ACC112 (cell line): ENCODE results near the gene APOL2.
"Not testable (repeated sequence)": the region's sequence is repeated elsewhere in the genome, so short reads cannot be mapped to it uniquely, and the experiment has no call there.

Experiments
- H2AFZ ChIP-seq: fragments of 200-600 bp; sonication (generic); one replicate; pipeline ENCODE4 v1.6.0; 2017; ENCODE audit warnings: antibody characterized with exemption, low read length; ENCODE audit not compliant: unreplicated experiment
- H3K27ac ChIP-seq: fragments of 200-600 bp; sonication (generic); 2 replicates; pipeline ENCODE4 v1.5.1; 2014; ENCODE audit warnings: low read depth, mild to moderate bottlenecking, antibody characterized with exemption, low read length, moderate library complexity
- H3K27me3 ChIP-seq: fragments of 200-600 bp; sonication (generic); 2 replicates; pipeline ENCODE4 v1.6.1; 2014; ENCODE audit warnings: mild to moderate bottlenecking, antibody characterized with exemption, low read length, moderate library complexity, mixed read lengths; ENCODE audit not compliant: insufficient read depth
- H3K36me3 ChIP-seq: fragments of 200-600 bp; sonication (generic); 2 replicates; pipeline ENCODE4 v1.6.1; 2016; ENCODE audit warnings: mild to moderate bottlenecking, antibody characterized with exemption, low read length, moderate library complexity, mixed read lengths; ENCODE audit not compliant: insufficient read depth
- H3K4me1 ChIP-seq: fragments of 200-600 bp; sonication (generic); one replicate; pipeline ENCODE4 v1.6.1; 2016; ENCODE audit warnings: low read length, mixed read lengths; ENCODE audit not compliant: insufficient read depth, unreplicated experiment, control insufficient read depth
- H3K4me3 ChIP-seq: fragments of 200-600 bp; sonication (generic); 2 replicates; pipeline ENCODE4 v1.5.1; 2014; ENCODE audit warnings: mild to moderate bottlenecking, low read depth, low read length
- H3K79me2 ChIP-seq: fragments of 200-600 bp; sonication (generic); one replicate; pipeline ENCODE4 v1.6.0; 2016; ENCODE audit warnings: low read length; ENCODE audit not compliant: control insufficient read depth, unreplicated experiment, insufficient read depth

Gene APOL2

DNA sequence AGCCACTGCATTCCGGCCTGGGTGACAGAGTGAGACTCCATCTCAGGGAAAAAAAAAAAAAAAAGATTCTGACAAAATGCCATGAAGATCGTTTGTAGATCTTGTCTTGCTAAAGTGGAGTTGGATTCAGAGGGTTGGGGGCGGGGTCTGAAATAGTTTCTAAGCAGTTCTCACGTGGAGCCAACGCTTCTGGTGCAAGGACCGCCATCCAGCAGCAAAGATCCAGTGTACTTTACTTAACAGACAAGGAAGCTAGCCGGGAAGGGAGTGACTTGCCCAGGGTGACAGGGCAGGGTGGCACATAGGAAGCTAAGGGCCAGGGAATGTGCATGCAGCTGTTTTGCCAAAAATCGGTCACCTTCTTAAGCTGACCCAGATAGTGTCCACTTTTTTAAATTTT is 41.1 kb upstream of the APOL2 start:
- Histone ChIP-seq H3K36me3 (no peaks in the 10 kb centered on the region; the same call in 1 of the 2 replicates), H3K27ac (no peak overlapping the region), H3K4me1 (no peaks in the 10 kb centered on the region), H2AFZ (no peak overlapping the region), H3K79me2 (no peaks in the 10 kb centered on the region), H3K4me3 (no peak overlapping the region), H3K27me3 (no peaks in the 10 kb centered on the region)

DNA sequence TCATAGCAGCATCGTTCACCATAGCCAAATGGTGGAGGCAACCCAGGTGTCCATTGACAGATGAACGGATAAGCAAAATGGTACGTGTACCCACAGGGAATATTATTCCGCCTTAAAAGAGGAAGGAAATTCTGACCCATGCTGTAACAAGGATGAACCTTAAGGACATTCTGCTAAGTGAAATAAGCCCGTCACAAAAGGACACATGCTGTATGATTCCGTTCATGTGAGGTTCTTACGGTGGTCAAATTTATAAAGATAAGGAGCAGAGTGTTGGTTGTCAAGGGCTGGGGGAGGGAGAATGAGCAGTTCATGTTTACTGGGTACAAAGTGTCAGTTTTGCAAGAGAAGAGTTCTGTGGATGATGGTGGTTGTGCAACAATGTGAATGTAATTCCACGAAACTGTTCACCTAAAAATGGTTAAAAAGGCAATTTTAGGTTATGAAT is 39.9 kb upstream of the APOL2 start:
- Histone ChIP-seq H3K4me1 (no peaks in the 10 kb centered on the region), H3K36me3 (no peaks in the 10 kb centered on the region), H3K4me3 (no peak overlapping the region), H3K79me2 (no peaks in the 10 kb centered on the region), H3K27ac (no peak overlapping the region), H3K27me3 (no peaks in the 10 kb centered on the region), H2AFZ (no peak overlapping the region)

DNA sequence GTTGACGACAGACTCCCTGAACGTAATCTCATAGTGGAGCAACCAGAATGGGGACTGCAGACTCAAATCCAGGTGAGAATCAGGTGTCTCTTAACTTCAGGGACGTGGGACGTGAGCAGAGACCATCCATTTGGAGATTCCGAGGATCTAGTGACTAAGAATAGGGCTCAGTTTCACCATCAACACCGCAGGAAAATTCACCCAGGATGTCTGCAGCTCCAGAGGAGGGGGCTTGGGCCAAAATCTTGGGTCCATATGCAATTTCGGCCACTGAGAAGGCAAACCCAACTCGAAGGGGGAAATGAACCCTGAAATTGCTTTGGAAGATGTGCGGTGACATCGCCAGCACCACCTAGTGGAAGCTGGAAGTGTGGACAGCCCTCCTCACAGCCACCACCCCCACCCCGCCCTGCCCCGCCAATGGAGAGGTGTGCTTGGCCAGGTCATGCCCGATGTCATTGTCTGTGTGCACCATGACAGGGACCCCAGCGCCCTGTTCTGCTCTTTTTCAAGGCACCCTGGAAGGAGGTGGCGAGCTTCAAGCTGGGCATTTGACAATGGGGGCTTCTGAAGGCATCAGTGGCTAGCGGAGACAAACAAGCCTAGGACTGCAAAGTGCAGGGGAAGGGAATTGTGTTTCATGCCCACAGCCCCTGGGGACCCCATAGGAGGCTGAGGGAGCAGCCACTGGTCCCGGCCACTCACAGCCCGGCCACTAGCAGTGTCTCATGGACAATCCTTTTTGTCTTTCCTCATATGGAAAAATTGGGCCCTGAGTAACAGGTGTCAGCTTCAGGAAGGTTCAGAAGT is 38.4 kb upstream of the APOL2 start:
- H3K79me2 ChIP-seq: no peaks in the 10 kb centered on the region
- no peak overlapping the region for H3K27ac ChIP-seq
- no peaks in the 10 kb centered on the region for H3K36me3 ChIP-seq
- H3K4me1 ChIP-seq: no peaks in the 10 kb centered on the region
- H3K27me3 ChIP-seq: no peaks in the 10 kb centered on the region
- no peak overlapping the region for H3K4me3 ChIP-seq
- no peak overlapping the region for H2AFZ ChIP-seq

DNA sequence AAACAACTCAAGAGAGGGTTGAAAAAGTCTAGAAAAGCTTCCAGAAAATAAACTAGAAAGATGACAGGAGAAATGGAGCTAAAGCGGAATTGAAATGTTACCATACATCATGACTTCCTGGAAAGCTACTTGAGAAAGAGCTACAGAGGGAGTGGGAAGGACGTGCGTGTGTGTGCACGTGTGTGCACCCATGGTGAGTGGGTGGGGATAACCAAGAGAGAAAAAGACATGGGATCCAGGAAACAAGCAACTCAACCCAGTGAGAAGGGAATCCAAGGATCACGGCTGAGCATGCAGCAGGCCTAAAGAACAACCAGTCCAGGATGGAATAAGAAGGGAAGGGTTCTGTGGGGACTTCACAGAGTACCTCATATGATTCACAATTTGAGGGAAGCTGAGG is 35.2 kb upstream of the APOL2 start:
- no peaks in the 10 kb centered on the region for H3K36me3 ChIP-seq
- no peak overlapping the region for H3K27ac ChIP-seq
- H3K27me3 ChIP-seq: no peaks in the 10 kb centered on the region
- no peak overlapping the region for H2AFZ ChIP-seq
- no peak overlapping the region for H3K4me3 ChIP-seq
- H3K79me2 ChIP-seq: no peaks in the 10 kb centered on the region
- H3K4me1 ChIP-seq: no peaks in the 10 kb centered on the region

DNA sequence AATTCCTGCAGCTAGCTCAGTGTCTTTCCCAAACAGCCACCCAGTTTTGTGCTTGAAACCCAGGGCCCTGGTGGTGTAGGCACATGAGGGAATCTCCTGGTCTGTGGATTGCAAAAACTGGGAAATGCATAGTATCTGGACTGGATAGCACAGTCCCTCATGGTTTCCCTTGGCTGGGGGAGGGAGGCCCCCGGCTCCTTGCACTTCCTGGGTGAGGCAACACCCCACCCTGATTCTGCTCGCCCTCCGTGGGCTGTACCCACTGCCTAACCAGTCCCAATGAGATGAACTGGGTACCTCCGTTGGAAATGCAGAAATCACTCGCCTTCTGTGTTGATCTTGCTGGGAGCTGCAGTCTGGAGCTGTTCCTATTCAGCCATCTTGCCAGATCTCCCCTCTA is 32.6 kb upstream of the APOL2 start:
- not testable (repeated sequence) for H3K4me1 ChIP-seq, H3K27ac ChIP-seq, H3K4me3 ChIP-seq, H3K36me3 ChIP-seq, H3K79me2 ChIP-seq, H3K27me3 ChIP-seq, H2AFZ ChIP-seq

DNA sequence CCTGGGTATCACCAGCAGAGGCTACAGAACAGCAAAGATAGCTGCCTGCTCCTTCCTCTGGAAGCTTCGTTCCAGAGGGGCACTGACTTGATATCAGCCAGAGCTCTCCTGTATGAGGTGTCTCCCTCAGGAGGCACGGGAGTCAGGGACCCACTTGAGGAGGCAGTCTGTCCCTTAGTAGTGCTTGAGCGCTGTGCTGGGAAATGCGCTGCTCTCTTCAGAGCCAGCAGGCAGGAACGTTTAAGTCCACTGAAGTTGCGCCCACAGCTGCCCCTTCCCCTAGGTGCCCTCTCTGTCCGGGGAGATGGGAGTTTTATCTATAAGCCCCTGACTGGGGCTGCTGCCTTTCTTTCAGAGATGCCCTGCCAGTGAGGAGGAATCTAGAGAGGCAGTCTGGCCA is 31.9 kb upstream of the APOL2 start:
- H3K4me3 ChIP-seq, H3K79me2 ChIP-seq, H3K36me3 ChIP-seq, H3K27me3 ChIP-seq, H2AFZ ChIP-seq, H3K4me1 ChIP-seq, H3K27ac ChIP-seq: not testable (repeated sequence)

DNA sequence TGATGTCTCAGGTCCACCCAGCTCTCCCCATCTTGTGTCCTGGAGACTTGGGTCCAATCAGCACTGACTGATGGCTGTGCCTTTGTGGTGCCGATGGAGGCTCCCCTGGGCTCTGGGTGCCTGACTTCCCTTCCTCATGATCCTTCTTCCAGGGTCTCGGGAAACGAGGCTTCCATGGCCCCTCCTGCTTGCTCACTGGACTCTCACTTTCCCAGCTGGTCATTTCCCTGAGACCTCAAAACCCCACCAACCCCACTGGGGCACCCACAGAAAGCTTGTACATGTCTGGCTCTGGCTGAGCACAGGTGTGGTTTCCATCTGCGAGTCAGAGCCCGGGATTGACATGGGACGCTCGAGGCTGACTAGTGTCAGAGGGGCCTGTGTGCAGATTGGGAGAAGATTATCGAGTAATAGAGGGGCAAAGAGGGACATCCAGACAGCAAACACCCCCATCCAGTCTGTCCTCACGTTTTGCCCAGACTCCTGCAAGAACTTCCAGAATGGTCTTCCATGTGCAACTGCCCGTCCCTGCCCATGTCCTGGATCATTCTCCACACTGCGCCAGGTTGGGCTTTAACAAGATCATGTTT is 28.7 kb upstream of the APOL2 start:
- H2AFZ ChIP-seq: no peak overlapping the region
- H3K36me3 ChIP-seq: no peaks in the 10 kb centered on the region
- no peak overlapping the region for H3K4me3 ChIP-seq
- no peaks in the 10 kb centered on the region for H3K79me2 ChIP-seq
- no peak overlapping the region for H3K27ac ChIP-seq
- H3K27me3 ChIP-seq: no peaks in the 10 kb centered on the region
- H3K4me1 ChIP-seq: no peaks in the 10 kb centered on the region

DNA sequence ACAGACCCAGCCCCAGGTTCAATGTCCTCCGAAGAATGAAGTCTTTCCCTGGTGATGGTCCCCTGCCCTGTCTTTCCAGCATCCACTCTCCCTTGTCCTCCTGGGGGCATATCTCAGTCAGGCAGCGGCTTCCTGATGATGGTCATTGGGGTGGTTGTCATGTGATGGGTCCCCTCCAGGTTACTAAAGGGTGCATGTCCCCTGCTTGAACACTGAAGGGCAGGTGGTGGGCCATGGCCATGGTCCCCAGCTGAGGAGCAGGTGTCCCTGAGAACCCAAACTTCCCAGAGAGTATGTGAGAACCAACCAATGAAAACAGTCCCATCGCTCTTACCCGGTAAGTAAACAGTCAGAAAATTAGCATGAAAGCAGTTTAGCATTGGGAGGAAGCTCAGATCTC is 27.7 kb upstream of the APOL2 start:
- Histone ChIP-seq H3K27ac (no peak overlapping the region), H3K4me1 (no peaks in the 10 kb centered on the region), H2AFZ (no peak overlapping the region), H3K27me3 (no peaks in the 10 kb centered on the region), H3K79me2 (no peaks in the 10 kb centered on the region), H3K4me3 (no peak overlapping the region), H3K36me3 (no peaks in the 10 kb centered on the region)

DNA sequence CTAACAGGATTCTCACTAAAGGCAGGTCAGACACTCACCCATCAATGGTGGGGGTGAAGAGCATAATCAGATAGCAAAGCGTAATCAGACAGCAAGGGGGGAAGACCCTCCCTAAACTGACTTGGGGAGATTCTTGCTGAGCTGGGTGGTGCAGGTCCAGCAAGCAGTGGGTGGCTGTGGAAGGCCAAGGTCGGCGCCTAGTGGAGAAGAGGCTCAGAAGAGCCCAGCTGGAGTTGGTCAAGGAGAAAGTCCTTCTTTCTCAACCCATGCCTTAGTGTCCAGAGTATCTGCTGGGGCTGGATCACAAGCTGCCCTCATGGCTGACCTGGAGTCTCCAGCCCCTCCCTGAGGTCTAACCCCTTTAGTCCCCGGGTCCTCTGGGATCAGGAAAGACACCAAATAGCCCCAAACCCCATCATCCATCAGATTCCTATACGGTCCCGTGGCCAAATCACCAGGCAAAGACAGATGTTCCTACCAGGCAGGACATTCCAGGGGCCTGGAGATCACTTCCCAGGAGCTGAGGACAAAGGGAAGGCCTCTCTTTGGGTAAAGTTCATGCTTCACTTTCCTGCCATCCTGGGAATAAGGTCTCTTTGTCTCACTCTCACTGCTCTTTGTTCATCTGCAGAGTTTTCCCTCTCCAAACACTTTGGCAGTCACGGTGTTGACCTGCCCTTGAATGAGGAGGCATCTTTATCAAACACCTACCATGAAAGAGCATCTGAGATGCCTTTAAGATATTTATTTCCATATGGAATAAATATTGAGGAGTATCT is 24.7 kb upstream of the APOL2 start:
- not testable (repeated sequence) for H3K27me3 ChIP-seq, H2AFZ ChIP-seq, H3K27ac ChIP-seq, H3K79me2 ChIP-seq, H3K4me1 ChIP-seq, H3K36me3 ChIP-seq, H3K4me3 ChIP-seq

DNA sequence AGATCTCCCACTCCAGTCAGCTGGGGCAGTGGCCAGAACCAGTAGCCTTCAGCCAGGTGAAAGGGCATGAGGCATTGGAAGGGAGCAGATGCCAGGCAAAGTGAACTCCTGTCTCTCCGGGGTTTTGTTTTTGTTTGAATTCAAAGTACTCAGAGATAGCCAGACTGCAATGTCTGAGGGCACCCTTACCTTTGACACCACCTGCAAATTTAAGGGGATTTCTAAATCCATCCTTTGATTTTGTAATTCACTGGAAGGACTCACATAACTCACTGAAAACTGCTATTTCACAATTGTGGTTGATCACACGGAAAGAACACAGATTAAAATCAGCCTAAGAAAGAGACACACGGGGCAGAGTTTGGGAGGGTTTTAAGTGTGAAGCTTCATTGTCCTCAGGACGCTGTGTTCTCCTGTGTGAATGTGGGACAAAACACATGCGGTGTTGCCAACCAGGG is 23.9 kb upstream of the APOL2 start:
- not testable (repeated sequence) for H3K4me1 ChIP-seq, H2AFZ ChIP-seq, H3K36me3 ChIP-seq, H3K79me2 ChIP-seq, H3K27me3 ChIP-seq, H3K4me3 ChIP-seq, H3K27ac ChIP-seq

DNA sequence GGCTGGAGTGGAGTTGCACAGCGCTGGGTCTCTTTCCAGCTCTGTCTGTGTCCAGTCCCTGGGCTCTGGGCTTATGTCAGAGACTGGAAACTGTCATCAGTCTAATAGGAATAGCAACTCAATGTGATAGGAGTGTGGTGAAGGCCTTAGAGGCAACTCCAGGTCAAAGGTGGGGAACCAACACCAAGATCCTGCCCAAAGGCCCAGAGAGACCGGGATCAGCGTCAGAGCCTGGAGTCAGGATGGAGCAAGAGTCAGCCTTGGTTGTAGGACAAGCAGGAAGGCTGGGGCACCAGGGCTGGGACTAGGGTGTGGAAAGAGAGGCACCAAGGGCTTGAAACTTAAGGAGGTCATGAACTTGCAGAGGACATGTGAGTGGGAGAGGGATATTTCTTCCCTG is 23.0 kb upstream of the APOL2 start:
- H3K4me1 ChIP-seq, H2AFZ ChIP-seq, H3K27ac ChIP-seq, H3K36me3 ChIP-seq, H3K79me2 ChIP-seq, H3K4me3 ChIP-seq, H3K27me3 ChIP-seq: not testable (repeated sequence)
